Measurements from ENCODE around the gene HNMT. TPM values are rescaled to one million over a fixed set of nuclear protein-coding genes. Genes with fewer than 3 reads are reported as not detected.

HNMT gene
- total RNA-seq, 1 experiment from 2014 or later = 16.6 TPM

DNA sequence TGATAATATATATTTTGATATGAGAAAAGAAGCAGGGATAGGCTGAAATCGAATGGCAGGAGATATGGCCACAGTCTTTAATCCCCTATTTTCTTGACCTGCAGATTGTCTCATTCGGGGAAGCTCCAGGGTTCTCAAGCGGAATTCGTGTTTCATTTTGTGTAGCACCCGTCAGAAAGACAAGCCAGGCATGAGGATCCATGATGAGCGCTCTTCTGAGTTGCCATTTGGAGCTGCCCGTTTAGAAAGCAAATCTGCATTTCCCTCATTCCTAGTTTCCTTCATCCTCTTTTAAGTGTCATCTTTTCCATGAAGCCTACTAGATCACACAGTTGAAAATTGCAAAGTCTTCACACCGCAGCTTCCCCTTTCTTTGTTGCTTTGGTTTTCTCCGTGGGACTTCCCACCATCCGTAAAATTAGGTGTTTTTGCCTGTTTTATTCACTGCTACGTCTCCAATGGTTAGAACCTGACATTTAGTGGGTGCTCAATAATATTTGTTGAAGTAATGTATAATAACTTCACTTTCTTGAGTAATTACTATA, 16.9 kb downstream of the HNMT start:
- intact Hi-C loops (cut with micrococcal nuclease; ENCODE audit: unreplicated experiment) = no loop called here
- Histone ChIP-seq H3F3A (ENCODE audit: insufficient read depth, low read depth) (no peaks in the 10 kb centered on the region), H2AFZ (no peak overlapping the region), H3K4me1 (replicated peaks; ENCODE audit: insufficient read depth) (peaks cover 12% of the 10 kb centered on the region), H3K4me3 (no peak overlapping the region), H3K27ac (no peak overlapping the region), H3K9me3 (ENCODE audit: insufficient read depth, low read depth) (no peaks in the 10 kb centered on the region), H3K27me3 (ENCODE audit: insufficient read depth, low read depth) (no peaks in the 10 kb centered on the region), H3K4me2 (no peak overlapping the region), H3K9me2 (ENCODE audit: insufficient read depth) (no peaks in the 10 kb centered on the region), H4K20me1 (ENCODE audit: insufficient read depth) (no peaks in the 10 kb centered on the region), H3K79me2 (ENCODE audit: low read depth) (no peaks in the 10 kb centered on the region), H3K36me3 (ENCODE audit: low read depth) (no peaks in the 10 kb centered on the region)
- ChIA-PET POLR2A (ENCODE audit: unreplicated experiment) (no interaction called here), CTCF (no interaction called here)
- DNase-seq = no peak
- BruUV-seq (replicated peaks) = no TSS peak
- TF ChIP-seq EZH2 (IDR thresholded peaks at IDR 0.05; ENCODE audit: low read depth) = no peak
- TF ChIP-seq, protein P1, sequence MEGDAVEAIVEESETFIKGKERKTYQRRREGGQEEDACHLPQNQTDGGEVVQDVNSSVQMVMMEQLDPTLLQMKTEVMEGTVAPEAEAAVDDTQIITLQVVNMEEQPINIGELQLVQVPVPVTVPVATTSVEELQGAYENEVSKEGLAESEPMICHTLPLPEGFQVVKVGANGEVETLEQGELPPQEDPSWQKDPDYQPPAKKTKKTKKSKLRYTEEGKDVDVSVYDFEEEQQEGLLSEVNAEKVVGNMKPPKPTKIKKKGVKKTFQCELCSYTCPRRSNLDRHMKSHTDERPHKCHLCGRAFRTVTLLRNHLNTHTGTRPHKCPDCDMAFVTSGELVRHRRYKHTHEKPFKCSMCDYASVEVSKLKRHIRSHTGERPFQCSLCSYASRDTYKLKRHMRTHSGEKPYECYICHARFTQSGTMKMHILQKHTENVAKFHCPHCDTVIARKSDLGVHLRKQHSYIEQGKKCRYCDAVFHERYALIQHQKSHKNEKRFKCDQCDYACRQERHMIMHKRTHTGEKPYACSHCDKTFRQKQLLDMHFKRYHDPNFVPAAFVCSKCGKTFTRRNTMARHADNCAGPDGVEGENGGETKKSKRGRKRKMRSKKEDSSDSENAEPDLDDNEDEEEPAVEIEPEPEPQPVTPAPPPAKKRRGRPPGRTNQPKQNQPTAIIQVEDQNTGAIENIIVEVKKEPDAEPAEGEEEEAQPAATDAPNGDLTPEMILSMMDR (conservative IDR thresholded peaks at IDR 0.05) = no peak

DNA sequence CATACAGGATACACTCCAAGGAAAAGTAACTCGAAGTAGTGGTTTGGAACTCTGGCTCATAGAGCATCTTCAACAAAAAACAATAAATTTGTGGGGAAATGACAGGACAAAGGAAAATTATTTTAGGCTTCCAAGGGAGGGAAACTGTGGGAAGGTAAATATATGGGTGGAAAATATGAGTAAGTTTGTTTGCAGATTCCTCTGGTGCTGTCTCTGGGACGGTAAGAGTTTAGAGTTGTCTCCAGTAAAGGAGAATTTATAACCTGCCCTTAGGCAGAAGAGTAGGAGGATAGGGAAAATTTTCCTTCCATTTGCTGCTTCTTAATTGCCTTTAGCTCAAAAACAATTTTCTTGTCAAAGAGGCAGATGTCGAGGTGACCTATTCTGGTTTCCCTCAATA, 19.3 kb downstream of the HNMT start:
- Histone ChIP-seq H3K9me3 (ENCODE audit: insufficient read depth, low read depth) (no peaks in the 10 kb centered on the region), H3K4me3 (no peak overlapping the region), H3K4me1 (replicated peaks; ENCODE audit: insufficient read depth) (no peaks in the 10 kb centered on the region), H3K27ac (no peak overlapping the region), H3K79me2 (ENCODE audit: low read depth) (no peaks in the 10 kb centered on the region), H3K27me3 (ENCODE audit: insufficient read depth, low read depth) (no peaks in the 10 kb centered on the region), H2AFZ (no peak overlapping the region), H3K4me2 (no peak overlapping the region), H4K20me1 (ENCODE audit: insufficient read depth) (no peaks in the 10 kb centered on the region), H3F3A (ENCODE audit: insufficient read depth, low read depth) (no peaks in the 10 kb centered on the region), H3K9me2 (ENCODE audit: insufficient read depth) (no peaks in the 10 kb centered on the region), H3K36me3 (ENCODE audit: low read depth) (no peaks in the 10 kb centered on the region)
- CTCF ChIA-PET = no interaction called here
- intact Hi-C loops (cut with micrococcal nuclease; ENCODE audit: unreplicated experiment) = no loop called here
- TF ChIP-seq EZH2 (IDR thresholded peaks at IDR 0.05; ENCODE audit: low read depth) = no peak
- BruUV-seq (replicated peaks) = no TSS peak
- POLR2A ChIA-PET (ENCODE audit: unreplicated experiment) = no interaction called here
- no peak for DNase-seq

DNA sequence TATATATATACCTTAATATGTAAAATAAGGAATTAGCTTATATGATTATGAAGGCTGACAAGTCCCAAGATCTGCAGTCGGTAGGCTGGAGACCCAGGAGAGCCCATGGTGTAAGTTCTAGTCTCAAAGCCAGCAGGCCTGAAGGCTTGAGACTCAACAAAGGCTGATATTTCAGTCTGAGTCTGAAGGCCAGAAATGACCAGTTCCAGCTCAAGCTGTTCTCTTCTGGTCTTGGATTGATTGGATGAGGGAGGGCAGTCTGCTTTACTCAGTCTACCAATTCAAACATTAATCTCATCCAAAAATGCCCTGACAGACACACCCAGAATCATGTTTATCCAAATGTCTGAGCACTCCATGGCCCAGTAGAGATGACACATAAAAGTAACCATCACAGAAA, 22.0 kb downstream of the HNMT start:
- Histone ChIP-seq H3K27ac (no peak overlapping the region), H3K4me1 (replicated peaks; ENCODE audit: insufficient read depth) (no peaks in the 10 kb centered on the region), H4K20me1 (ENCODE audit: insufficient read depth) (no peaks in the 10 kb centered on the region), H3K36me3 (ENCODE audit: low read depth) (no peaks in the 10 kb centered on the region), H3K79me2 (ENCODE audit: low read depth) (no peaks in the 10 kb centered on the region), H3K9me3 (ENCODE audit: insufficient read depth, low read depth) (no peaks in the 10 kb centered on the region), H3F3A (ENCODE audit: insufficient read depth, low read depth) (no peaks in the 10 kb centered on the region), H3K27me3 (ENCODE audit: insufficient read depth, low read depth) (no peaks in the 10 kb centered on the region), H3K4me3 (no peak overlapping the region), H2AFZ (no peak overlapping the region), H3K4me2 (no peak overlapping the region), H3K9me2 (ENCODE audit: insufficient read depth) (no peaks in the 10 kb centered on the region)
- DNase-seq = no peak
- ChIA-PET CTCF (no interaction called here), POLR2A (ENCODE audit: unreplicated experiment) (no interaction called here)
- BruUV-seq (replicated peaks) = no TSS peak
- intact Hi-C loops (cut with micrococcal nuclease; ENCODE audit: unreplicated experiment) = no loop called here
- TF ChIP-seq, protein P1 (conservative IDR thresholded peaks at IDR 0.05) = no peak
- no peak for TF ChIP-seq EZH2 (IDR thresholded peaks at IDR 0.05; ENCODE audit: low read depth)

DNA sequence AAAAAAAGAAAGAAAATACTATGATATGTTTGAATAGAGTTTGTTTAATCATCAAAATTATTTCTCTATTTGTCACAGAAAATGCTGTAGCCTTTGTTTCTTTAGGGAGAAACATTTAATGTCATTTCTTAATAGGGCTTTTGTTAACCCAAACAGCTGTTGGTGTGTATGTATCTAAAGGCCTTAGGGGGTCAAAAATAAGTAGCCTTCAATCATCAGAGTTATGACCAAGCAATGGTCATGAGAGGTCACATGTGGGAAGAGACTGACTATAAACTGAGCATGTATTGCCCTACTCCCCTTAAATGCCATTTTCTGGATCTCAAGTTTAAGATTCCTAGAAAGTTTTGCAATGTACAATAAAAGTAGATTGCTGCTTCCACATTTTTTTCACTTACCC, 22.7 kb downstream of the HNMT start:
- Histone ChIP-seq H3K9me2 (ENCODE audit: insufficient read depth) (no peaks in the 10 kb centered on the region), H3K4me2 (no peak overlapping the region), H3K27ac (no peak overlapping the region), H3K36me3 (ENCODE audit: low read depth) (no peaks in the 10 kb centered on the region), H4K20me1 (ENCODE audit: insufficient read depth) (no peaks in the 10 kb centered on the region), H3K79me2 (ENCODE audit: low read depth) (no peaks in the 10 kb centered on the region), H3K4me1 (replicated peaks; ENCODE audit: insufficient read depth) (no peaks in the 10 kb centered on the region), H3F3A (ENCODE audit: insufficient read depth, low read depth) (no peaks in the 10 kb centered on the region), H3K9me3 (ENCODE audit: insufficient read depth, low read depth) (no peaks in the 10 kb centered on the region), H3K27me3 (ENCODE audit: insufficient read depth, low read depth) (no peaks in the 10 kb centered on the region), H2AFZ (no peak overlapping the region), H3K4me3 (no peak overlapping the region)
- ChIA-PET POLR2A (ENCODE audit: unreplicated experiment) (no interaction called here), CTCF (no interaction called here)
- no peak for TF ChIP-seq EZH2 (IDR thresholded peaks at IDR 0.05; ENCODE audit: low read depth)
- TF ChIP-seq, protein P1 (conservative IDR thresholded peaks at IDR 0.05) = no peak
- no TSS peak for BruUV-seq (replicated peaks)
- no peak for DNase-seq
- intact Hi-C loops (cut with micrococcal nuclease; ENCODE audit: unreplicated experiment) = no loop called here

All from PC-9 (cell line).